GM18873 (cell line): ENCODE results near the gene SH2D7.
"Not testable (repeated sequence)": the region's sequence is repeated elsewhere in the genome, so short reads cannot be mapped to it uniquely, and the experiment has no call there.

ENCODE experiments used
- ATAC-seq: cut with Tn5 transposase; IDR thresholded peaks from one replicate; pipeline ENCODE4 v1.9.1; 2021; ENCODE audit warnings: mild to moderate bottlenecking, moderate library complexity, moderate number of reproducible peaks; ENCODE audit not compliant: unreplicated experiment, low FRiP score

SH2D7 gene

DNA sequence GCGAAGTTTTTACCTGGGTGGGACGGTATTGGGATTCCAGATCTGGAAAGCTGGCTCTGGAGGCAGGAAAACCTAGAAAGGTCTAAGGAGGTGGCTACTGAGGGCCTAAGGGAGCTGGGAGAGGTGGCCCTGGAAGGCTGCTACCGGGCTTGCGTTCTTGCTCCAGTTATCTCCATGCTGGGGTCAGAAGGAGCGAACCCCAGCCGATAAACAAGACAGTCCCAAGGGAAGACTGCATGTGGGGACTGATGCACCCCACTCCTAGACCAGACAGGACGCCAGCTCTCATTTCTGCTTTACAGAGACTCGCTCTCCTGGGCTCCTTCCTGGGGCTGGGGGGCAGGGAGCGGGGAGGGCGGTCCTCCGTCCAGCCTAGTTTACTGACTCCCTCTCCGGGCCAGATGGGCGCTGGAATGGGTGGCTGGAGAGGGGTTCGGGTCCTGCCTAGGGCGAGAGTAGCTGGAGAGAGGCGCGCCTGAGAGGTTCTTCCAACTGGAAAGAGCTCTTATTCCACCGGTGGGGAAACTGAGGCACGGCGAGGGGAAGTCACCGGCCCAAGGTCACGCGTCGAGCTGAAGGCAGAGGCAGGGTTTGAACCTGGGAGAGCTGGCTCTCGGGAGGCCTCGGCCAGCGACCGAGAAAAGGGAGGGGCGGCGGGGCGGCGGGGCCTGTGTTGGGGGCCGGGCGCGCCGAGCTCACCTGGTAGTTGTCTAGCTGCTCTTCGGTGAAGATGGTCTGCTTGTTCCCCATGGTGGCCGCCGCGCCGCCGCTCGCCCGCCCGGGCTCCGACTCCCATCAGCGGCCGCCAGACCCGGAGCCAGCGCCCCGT, 38.3 kb downstream of the SH2D7 start:
- no peak for ATAC-seq

DNA sequence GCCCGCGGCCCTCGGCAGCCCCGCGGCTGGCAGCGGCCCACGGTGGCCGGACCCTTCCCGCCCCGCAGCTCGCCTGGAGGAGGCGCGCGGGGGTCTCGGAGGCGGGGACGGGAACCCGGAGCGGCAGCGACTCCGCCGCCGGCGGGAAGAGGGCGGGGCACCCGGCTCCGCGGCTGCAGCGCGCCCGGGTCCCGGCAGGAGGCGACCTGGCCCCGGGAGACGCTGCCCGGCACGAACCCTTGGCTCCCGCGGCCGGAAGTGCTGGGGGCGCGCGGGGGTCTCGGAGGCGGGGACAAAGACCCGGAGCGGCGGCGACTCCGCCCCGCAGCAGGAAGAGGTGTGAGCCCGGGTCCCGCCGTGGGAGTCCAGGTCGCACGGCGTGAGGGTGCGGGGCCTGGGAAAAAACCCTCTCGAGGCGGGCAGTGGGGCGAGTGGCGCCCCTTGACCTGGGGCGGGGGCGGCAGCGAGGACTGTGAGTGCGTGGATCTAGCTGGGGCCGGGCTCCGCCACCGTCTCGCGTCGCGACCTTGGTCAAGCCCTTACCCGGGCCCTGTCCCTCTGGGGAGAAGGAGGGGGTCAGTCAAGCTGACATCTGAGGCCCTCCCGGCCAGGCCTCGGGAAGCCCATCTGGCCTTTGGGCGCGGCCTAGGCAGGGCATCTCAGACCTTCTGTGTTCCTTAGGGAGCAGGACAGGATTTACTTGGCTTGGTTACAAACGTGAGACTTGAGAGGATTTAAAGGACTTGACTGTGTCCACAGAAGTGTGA, 39.1 kb downstream of the SH2D7 start, which contains the start of gene CIB2:
Gene CIB2 (minus strand): TSS at position 151 of the 767 bp plus-strand sequence. CDS start 230 bp downstream, outside the sequence.
- no peak for ATAC-seq

DNA sequence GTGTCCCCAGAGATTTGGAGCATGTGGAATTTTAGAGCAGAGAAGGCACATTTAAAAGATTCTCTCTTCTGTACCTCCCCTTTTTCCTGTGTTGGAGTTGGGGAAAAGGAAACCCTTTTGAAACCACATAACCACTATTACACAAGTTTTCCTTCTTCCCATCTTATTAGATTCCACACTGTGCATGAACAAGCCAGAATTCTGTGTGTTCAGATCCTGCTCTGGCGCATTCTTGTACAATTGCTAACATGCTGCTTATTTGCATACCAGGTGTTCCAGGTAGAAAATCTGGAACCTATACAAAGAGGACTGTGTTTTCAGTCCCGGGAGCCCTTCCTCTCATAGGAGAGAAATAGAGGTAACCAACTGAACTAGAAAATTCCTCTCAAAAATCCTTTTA, 41.4 kb downstream of the SH2D7 start:
- ATAC-seq, result no peak

DNA sequence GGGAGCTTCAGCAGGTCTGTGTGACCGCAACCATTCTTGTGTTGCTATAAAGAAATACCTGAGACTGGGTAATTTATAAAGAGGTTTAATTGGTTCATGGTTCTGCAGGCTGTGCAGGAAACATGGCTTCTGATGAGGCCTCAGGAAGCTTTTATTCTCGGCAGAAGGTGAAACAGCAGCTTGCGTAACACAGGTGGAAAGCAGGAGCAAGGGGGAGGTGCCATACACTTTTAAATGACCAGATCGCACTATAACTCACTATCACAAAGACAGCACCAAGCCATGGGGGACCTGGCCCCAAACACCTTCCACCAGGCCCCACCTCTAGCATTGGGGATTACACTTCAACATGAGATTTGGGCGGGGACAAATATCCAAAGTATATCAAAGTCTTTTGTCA, 47.2 kb downstream of the SH2D7 start:
- ATAC-seq, result no peak

DNA sequence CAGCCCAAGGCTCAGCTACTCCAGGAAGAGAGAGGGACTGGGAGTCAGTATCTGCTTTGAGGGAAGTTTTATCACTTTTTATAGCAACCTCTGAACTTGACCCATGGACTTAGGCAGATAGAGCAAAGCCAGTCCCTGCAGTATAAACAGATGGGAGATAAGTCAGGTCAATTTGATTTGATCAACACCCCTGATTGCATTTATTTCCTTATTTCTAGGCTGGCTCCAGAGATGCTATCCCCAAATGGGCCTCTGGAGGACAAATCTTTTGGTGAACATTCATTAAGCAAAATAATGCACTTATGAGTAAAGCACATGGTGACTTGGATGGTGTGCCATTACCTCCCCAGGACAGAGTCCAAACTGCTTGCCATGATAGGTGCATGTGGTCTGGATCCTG, 47.9 kb downstream of the SH2D7 start:
- ATAC-seq, result no peak

DNA sequence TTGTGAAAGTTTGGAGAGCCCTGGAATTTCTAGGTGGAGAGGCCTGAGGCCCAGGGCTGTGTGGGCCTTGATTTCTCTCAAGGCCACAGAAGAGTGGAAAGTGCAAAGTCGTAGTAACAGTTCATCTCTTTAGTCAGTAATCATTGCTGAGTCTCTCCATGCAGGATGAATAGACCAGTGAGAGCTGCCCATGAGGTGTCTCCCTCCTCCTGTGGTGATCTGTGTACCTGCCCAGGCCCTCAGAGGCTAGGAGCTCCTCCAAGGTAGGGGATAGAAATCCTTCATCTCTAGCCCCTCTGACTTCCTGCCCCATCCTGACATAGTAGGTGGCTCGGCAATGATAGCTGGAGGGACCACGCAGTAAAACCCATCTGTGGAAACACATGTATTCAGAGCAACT, 50.0 kb downstream of the SH2D7 start:
- ATAC-seq, result no peak

DNA sequence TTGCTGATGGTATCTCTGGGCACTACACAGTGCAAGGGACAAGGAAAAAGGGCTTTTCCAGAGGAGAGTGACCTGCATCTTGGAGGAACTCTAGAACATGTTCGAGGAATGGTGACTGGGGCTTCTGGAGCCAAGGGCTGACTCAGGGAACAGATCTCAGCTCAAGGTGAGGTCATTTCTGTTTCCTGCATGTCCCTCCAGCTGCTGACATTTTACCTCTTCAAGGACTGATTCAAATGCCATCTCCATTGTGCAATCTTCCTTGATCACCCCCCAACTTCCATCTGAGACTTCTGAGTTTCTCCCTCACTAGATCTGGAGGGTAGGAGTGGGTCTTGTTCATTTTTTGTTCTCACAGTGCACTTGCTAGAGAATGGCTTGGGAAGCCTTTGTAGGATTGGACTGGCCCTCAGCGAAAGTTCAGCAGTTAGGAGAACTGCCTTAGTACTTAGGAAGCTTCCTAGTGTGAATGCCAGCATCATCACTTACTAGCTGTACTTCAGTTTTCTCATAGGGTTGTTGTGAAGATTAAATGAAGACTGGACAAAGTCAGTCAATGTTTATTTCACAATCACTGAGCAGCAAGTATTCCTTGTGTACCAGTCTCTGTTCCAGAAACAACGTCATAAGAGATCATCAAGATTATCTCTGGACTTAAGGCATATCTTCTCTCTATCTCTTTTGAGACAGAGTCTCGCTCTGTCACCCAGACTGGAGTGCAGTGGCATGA, 54.2 kb downstream of the SH2D7 start:
- no peak for ATAC-seq

DNA sequence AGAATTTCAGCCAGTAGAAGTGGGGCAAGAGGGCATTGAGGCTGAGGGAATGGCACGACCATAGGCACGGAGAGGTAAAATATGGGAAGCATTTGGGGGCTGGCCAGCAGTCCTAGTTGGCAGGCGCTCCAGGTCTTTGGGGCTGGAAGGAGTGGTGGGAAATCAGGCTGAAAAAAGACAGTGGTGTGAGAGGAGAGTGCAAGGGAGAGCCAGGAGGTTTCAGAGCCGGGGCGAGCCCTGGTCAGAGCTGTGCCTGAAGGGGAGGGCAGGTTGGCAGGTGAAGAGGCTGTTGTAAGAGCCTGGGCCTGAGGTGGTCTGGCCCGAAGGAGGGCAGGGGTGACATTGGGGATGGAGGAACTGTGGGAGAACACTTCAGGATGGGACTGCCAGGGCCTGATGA, 55.2 kb downstream of the SH2D7 start:
- ATAC-seq, result no peak

DNA sequence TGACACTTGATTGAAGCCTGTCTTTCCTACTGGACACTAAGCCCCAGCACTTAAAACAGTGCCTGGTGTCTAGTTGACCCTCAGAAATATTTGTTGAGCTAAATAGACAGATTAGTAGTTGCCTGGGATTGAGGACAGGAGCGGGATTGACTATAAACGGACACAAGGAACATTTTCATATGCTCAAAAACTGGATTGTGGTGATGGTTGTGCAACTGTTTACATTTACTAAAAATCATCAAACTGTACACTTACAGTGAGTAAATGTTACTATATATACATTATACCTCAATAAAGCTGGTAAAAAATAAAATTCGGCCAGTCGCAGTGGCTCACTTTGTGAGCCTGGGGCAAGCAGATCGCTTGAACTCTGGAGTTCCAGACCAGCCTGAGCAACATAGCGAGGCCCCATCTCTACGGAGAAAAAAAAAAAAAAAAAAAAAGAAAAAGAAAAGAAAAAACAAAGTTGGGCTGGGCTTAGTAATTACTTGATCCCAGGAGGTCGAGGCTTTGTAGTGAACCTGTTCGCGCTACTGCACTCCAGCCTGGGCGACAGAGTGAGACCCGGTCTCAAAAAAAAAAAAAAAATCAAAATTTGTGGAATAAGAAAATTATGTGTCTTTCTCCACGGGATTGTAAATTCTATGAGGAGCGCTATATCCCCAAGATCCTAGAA, 56.2 kb downstream of the SH2D7 start:
- ATAC-seq, result peak; percentile 14

DNA sequence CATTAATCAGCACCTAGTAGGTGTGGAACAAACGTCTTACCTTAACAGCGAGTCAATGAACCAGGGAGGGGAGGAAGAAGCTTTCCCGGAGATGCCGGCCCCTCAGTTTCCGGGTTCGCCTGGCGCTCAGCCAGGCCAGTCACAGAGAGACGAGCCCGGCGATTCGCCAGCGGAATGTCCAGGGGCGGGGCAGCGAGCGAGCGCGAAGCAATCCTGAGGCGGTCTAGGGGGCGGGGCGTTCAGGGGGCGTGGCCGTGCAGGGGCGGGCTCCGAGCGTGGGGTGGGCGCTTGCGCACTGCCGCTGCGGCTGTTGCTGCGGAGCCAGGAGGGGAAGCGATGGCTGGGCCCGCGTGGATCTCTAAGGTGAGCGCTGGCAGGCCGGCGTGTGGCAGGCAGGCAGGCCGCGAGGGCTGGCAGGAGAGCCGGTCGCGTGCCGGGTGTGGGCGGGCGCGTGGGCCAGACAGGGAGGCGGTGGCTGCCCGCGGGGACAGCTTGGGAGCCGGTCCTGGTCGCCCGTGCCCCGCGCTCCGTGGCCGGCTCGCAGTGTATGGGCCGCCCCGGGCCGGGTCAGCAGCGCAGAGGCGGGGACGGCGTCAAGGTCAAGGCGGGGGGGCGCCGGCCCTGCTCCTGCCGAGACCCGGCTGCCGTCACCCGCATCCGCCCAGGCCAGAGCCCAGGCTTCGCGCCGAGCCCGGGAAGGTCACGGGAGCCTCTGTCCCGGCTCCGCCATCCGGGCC, 56.9 kb downstream of the SH2D7 start, which contains the start of gene IDH3A:
Gene IDH3A (plus strand): TSS at position 295 of the 737 bp plus-strand sequence. CDS start 42 bp downstream, at position 337.
- ATAC-seq, result peak; percentile 68

DNA sequence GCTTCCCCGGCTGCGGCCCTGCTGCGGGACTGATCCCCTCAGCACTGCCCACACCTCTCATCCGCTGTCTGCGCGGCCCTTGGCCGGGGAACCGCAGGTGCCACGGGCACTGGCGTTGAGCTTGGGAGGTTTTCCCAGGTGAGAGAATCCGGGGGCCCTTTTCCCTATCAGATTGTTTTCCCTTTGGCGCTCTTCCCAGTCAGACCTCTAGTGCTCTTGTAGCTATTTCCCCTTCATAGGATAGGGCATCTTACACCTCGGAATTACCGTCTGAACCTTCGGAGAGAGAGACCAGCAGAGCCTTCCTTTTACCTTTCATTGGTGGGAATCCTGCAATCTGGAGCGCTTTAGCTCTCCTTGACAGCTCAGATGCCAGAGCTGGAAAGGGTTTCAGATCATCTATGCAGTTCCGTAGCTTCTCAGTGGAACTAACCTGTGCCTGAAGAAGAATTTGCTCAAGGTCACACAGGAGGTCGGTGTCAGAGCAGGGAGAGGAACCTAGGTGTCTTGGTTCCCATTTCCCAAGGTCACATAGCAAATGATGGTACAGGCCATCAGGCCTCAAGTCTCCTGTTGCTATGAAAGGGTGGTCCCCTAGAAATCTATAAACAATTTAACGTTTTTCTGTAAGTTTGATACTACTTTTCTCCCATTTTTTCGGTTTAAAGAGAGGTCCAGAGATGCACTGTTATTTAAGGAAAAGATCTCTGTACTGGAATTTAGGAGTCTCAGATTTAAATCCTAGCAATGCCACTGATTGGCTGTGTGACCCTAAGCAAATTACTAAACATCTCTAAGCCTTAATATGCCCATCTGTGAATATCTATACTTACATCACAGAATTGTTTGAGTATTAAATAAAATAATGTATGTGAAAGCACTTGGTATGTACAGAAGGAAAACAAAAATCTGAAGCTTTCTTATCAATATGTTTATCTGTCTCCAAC, 57.7 kb downstream of the SH2D7 start:
- ATAC-seq, result peak; percentile 15

DNA sequence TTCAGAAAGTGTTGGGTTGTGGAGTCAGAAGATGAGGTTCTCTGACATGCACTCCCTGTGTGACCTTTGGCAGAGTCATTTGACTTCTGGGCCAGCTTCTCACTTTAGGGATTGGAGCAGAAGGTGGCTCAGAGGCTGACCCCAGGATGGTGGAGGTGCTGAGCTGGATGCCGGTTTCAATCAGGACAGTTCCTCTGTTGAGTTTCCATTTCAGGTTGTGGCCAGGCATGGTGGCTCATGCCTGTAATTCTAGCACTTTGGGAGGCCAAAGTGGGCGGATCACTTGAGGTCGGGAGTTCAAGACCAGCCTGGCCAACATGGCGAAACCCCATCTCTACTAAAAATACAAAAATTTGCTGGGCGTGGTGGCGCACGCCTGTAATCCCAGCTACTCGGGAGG, 58.7 kb downstream of the SH2D7 start:
- ATAC-seq, result not testable (repeated sequence)
